ENCODE results near the gene EXOC3.
"Not testable (repeated sequence)": the region's sequence is repeated elsewhere in the genome, so short reads cannot be mapped to it uniquely, and the experiment has no call there.

Gene EXOC3

GRCh38 chr5:502325-503079, 59.5 kb downstream of the EXOC3 start:
- DNase-seq (ENCODE audit: low spot score): no peak

- no peak for DNase-seq (ENCODE audit: low spot score)
Measured at GRCh38 chr5:504326-505154, 61.6 kb downstream of the EXOC3 start.

DNA sequence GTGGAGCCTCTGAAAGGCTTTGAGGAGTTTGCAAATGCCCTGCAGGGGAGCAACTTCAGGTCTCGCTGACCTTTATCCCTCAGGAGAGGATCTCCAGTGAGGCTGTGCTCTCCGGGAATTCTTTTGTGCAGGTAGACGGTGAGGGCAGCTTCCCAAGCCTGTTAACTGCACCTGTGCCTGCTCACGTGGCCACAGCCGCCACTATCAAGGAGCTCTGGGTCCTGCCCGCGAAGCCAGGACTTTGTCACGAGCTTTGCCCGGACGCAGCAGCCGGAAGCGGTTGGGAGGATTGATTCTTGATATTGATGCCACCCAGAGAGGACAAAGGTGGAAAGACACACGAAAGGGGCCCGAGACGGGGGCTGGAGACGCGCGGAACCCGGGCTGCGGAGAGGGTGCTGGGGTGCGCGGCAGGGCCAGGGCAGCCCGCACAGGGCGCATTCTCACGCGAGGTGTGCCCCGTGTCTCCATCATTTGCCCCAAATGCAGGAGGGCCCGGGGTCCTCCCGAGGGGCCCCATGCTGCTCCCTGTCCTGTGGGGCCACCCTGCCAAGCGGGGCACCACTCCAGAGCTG, 63.1 kb downstream of the EXOC3 start:
- DNase-seq (ENCODE audit: low spot score): no peak

DNA sequence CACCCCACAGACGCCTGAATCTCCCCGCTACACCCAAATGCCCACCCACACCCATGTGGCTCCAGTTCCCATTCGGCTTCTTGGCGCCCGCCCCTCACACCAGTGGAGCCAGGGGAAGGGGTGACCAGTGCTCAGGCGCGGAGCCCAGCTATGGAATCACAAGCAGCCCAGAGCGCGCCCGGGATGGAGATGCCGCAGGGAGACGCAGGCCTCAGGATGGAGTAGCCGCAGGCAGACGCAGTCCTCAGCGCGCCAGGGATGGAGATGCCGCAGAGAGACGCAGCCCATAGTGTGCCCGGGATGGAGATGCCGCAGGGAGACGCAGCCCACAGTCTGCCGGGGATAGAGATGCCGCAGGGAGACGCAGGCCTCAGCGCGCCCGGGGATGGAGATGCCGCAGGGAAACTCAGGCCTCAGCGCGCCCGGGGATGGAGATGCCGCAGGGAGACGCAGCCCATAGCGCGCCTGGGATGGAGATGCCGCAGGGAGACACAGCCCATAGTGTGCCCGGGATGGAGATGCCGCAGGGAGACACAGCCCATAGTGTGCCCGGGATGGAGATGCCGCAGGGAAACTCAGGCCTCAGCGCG, 65.1 kb downstream of the EXOC3 start:
- not testable (repeated sequence) for DNase-seq (ENCODE audit: low spot score)

- no peak for DNase-seq (ENCODE audit: low spot score)
Measured at GRCh38 chr5:509611-510185, 66.7 kb downstream of the EXOC3 start.

DNA sequence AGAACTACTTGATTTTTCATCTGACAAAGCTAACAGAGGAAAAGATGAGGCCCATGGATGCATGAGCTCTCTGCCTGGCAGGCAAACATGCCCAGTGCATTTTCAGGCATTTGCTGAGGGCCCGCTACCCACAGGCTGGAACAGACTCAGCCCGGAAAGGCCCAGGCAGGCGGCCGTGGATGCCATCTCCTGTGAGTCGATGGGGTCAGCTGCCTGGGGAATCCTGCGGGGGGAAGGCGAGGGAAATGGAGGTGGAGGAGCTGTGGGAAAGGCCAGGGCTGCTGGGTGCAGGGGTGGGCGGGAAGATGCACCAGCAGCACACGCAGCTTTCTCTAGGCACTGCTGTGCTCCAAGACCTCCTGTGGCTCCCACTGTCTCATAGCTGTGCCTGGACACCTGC, 67.5 kb downstream of the EXOC3 start:
- no peak for DNase-seq (ENCODE audit: low spot score)

GRCh38 chr5:511476-511875, 68.5 kb downstream of the EXOC3 start:
- no peak for DNase-seq (ENCODE audit: low spot score)

DNA sequence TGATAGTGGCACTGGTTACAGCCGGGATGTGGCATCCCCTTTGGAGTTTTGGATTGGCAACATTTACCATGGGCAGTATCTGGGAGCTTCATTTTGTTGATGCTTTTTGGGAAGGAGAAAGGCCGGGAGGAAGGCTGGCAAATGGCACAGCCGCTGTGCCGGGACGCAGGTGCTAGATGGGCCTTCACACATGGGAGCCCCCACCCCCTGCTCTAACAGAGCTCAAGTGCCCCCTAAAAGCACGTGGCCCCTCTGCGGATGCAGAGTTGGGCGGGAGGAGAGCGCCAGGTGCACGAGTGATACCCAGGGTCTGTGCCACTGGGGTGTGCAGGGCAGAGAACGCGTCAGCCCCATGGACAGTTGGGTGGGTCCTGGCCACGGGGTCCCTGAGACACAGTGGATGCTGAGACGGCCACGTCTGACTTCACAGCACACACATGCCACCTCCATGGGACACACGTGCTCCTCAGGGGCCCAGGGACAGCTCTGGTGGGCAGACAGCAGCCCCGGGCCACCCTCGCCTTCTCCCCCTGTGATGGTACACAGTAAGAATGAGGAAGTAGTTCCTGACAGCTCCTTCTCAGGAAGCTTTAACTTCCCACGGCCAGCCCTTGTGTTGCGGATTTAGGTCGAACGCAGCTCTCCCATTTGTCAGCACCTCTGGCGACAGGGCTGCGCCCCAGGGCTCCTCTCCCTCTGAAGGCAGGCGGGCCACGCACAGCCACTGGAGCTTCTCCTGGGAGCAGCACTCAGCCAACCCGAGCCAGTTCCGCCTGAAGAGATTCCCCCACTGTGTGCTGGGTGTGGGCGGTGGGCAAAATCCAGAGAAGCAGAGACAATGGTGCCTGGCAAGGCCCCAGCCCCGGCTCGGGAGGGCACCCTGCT, 70.5 kb downstream of the EXOC3 start:
- DNase-seq (ENCODE audit: low spot score): no peak

- no peak for DNase-seq (ENCODE audit: low spot score)
Measured at GRCh38 chr5:514101-514485, 71.1 kb downstream of the EXOC3 start.

- DNase-seq (ENCODE audit: low spot score): no peak
Measured at GRCh38 chr5:514673-515072, 71.7 kb downstream of the EXOC3 start.

- DNase-seq (ENCODE audit: low spot score): no peak
Measured at GRCh38 chr5:515273-515836, 72.4 kb downstream of the EXOC3 start.

DNA sequence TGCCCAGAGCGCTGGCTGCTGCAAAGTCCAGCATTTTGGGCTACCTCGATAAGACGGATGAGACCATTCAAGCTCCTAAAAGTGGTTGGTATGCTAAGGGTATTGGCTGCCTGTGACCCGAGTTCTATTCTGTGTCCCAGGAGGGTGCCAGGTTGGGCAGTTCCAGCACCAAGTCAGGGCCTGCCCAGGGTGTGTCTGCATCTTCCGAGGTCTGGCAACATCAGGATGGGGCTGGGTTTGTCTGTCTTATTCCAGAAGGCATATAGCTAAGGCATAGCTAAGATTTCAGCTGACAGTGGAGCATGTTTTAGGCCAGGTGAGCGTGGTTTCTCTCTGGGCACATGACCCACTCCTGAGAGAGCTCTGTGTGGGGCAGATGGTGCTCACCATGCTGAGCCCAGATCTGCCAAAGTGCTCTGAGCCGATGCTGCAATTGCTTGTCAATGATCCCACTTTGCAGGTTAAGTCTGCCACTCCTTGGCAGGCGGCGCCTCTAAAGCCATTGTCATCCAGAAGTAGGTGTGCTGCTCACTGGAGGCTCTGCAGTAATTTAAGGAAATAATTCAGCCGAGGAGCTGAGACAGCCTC, 73.5 kb downstream of the EXOC3 start:
- no peak for DNase-seq (ENCODE audit: low spot score)

Data from hepatic stellate cell (primary cell).